LNCAP (cell line): ENCODE data around the gene TDRKH.

Source experiments
- TF ChIP-seq, protein P1 (sequence below): fragments of 450-650 bp; IDR thresholded peaks from 2 replicates; pipeline ENCODE4 v1.5.1; 2017; ENCODE audit warnings: mild to moderate bottlenecking

The TDRKH gene

DNA sequence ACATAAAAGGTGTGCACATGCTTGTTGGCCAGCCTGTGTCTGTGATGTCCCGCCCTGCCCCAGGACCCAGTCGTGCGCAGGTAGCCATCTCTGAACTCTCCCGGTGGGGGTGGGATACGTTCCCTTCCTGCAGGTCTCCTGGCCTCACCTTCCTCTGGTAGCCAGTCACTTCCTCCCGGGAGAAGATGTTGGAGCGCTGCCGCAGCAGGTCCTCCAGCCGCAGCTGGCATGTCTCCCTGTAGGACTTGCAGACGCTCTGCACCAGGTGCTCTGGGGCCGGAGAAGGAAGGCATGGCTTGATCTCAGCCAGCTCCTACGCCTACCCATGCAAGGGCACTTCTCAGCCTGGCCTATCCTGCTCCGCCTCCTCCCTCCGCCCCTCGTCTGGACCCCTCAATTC lies 24.1 kb upstream of the TDRKH start:
- TF ChIP-seq, protein P1, sequence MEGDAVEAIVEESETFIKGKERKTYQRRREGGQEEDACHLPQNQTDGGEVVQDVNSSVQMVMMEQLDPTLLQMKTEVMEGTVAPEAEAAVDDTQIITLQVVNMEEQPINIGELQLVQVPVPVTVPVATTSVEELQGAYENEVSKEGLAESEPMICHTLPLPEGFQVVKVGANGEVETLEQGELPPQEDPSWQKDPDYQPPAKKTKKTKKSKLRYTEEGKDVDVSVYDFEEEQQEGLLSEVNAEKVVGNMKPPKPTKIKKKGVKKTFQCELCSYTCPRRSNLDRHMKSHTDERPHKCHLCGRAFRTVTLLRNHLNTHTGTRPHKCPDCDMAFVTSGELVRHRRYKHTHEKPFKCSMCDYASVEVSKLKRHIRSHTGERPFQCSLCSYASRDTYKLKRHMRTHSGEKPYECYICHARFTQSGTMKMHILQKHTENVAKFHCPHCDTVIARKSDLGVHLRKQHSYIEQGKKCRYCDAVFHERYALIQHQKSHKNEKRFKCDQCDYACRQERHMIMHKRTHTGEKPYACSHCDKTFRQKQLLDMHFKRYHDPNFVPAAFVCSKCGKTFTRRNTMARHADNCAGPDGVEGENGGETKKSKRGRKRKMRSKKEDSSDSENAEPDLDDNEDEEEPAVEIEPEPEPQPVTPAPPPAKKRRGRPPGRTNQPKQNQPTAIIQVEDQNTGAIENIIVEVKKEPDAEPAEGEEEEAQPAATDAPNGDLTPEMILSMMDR, result no peak

DNA sequence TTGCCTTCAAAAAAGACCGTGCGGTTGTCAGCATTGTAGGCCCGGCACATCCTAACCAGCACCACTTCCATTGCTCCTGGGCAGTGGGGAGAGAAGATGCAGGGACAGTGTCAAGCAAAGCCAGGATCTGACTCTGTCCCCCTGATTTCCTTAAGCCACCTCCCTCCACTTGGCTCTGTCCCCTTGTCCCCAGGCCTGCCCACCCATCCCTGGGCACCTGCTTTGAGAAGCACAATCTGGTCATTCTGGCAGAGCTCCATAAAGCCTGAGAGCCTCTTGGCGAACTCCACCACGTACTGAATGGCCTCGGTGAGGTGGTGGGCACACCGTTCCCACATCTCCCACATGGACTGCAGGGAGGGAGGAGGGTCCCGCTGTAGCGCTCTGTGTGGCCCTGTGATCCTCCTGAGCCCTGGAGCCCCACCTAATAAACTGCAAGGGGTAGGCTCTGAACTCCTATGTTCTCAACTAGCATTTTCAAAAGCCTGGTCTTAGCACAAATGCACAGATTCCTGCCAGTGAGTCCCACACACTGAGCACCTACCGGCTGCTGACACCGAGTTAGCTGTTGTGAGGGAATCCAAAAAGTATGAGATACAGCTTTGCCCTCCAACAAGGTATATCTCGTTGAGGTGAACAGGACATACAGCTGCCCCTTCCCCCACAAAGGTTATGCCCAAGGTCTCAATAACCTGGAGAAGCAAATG lies 23.1 kb upstream of the TDRKH start:
- TF ChIP-seq, protein P1, result no peak

DNA sequence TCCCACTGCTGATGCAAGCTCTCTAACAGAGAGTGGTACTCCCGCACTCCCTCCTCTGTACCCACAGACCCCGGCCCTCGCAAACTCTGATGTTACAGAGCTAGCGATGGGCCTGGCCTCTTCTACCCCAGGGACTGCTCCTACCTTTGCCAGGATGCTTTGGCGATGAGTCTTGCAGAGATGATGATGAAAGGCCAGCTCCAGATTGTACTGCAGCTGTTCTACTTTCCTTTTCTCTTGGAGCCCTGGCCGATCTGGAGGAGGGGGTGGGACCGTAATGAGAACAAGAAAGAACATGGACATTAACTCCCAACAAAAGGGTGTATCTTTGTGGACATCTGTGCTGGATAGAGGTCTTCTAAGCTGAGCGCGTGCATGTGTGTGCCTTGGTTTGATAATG lies 20.9 kb upstream of the TDRKH start:
- TF ChIP-seq, protein P1, result no peak

DNA sequence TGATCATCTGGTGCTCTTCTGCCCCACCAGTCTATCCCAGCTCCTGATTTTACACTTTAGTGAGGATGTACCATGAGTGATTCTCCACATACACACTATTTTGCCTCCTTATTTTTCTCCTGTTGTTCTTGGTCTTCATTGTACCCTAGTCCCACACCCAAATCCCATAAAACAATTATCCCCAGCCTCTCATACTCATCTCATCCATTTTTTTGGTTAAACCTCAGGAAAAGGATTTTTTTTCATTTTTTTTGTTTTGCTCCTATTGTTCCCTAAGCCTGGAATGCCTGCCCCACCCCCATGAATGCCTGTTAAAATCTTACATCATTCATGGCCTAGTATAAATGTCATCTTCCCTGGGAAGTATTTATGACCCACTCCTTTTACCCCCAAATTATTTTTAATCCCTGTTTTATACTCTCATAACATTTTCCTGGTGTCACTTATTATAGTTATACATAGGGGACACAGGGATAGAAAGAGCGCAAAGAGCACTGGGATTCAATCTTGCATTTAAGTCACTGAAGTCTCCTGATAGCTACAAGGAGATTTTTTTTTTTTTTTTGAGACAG lies 19.8 kb upstream of the TDRKH start:
- TF ChIP-seq, protein P1, result no peak

DNA sequence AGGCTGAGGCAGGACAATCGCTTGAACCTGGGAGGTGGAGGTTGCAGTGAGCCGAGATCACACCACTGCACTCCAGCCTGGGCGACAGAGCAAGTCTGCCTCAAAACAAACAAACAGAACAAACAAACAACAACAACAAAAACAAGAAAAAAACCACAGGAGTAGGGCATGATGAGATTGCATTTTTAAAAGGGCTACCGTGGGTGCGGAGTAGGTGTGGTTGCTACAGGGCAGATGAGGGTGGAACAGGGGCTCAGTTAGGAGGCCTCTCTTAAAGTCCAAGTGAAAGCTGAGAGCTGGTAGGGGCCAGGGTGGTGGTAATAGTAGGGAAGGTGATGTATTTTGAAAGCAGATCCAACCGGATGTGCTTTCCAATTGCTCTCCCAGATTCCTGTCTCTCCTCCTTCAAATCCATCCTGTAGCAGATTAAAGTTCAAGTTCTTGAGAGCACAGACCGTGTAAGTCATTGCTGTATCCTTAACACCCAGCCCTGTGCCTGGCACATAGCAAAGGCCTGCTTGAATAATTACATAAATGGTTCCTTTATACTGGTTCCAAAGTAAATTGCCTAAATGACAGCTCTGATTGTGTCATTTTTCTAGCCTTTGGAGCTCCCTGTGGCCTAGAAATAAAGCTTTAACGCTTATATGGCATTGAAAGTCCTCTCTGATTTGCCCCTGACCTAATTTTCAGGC lies 19.1 kb upstream of the TDRKH start:
- TF ChIP-seq, protein P1, result no peak

DNA sequence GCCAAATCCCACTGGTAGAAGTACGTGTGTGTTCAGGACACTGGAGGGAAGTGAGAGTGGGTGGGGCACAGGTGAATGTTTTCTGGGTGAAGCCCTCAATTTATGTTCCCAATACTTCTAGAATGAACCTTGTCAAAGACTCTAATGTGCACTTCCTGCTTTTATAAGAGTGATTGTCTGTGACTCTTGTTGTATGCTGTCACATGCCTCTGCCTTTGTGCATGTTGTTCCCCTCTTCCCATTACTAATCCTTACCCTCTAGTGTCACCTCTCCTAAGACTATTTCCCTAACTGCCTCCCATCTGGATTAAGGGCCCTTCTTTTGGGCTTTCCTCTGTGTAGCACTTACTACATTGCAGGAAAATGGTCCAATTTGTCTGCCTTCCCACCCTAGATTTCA lies 17.5 kb upstream of the TDRKH start:
- TF ChIP-seq, protein P1, result no peak

GRCh38 chr1:151807131-151807530 lies 16.8 kb upstream of the TDRKH start:
- TF ChIP-seq, protein P1, result no peak
